ENCODE results near the gene INTS4.
"Not testable (repeated sequence)": the region's sequence is repeated elsewhere in the genome, so short reads cannot be mapped to it uniquely, and the experiment has no call there.

INTS4 gene

DNA sequence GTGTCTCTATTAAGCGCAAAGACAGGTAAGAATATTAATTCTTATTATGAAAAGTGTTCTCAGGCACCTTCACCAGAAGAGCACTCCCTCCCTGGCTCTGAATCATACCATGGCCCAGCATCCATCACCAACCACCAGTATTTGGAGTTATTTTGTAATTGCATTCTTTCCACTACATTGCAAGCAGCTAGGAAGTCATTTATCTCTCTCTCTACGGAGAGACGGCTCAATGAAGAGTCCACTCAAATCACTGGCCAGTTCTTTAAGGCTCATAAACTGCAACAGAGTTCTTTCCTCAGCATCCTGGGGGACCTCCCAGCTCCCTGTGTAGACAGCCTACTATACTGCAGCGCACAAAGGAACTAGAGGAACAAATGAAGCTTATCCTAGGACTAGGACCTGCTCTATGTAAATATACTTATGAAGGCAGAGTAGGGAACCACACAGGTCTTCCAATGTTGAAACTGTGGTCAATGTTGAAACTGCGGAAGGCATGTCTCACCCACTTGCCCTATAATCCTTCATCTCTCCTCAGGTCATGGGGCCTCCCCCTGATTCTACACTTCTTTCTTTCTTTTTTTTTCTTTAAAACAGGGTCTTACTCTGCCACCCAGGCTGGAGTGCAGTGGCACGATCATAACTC, 110.2 kb downstream of the INTS4 start:
- FAIRE-seq (no peak), DNase-seq (ENCODE audit: insufficient read length, low spot score) (no peak)

DNA sequence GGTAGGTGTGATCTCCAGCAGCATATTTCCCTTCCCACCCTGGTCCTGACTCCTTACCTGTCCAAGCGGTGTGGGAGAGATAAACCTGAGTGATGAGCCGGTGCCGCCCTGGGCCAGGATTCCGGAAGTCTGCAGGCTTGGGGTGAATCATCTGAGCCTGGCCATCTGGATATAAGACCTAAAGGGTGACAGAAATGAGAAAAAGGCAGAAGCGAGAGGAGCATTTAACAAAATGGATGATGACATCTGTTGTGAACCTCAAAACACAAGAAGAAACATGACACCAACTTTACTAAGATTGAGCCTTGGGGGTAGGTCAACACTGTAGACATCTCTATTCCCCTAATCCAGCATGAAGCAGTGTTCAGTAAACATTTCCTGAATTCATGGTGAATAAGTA, 110.7 kb downstream of the INTS4 start:
- FAIRE-seq (no peak), DNase-seq (ENCODE audit: insufficient read length, low spot score) (no peak)

DNA sequence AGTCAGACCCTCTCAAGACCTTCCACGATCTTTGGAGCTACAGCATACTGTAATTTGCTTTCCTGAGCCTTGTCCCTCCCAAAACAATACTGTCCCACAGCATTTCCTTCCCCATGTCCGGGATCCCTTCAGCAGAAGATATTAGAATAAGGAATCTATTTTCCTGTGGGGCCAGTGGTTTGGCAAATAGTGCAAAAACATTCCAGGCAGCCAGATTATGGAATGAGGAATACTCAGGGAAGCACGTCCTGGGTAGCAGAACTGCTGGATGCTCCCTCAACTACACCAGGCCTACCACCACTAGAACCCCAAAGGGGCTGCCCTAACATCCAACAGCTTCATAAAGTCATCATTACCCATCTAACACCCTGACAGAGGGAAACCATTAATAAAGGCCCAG, 112.1 kb downstream of the INTS4 start:
- FAIRE-seq: no peak
- DNase-seq (ENCODE audit: insufficient read length, low spot score): no peak

DNA sequence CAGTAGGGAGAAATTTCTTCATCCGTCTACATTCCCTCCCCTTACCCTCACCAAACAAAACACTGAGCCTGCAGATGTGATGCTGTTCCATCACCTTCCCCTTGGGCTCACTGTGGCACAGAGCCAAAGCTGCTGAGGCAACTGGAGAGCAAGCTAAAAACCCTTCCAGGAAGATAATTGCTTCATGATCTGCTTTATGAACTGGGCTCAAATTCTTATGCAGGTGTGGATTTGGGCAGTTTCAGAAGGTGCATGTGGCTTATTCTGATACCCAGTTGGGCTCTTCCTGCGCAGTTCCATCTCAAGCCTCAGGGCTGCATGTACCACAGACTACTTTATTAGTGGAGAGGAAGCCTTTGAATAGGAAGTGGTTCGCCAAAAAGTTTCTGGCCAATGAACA, 115.2 kb downstream of the INTS4 start:
- FAIRE-seq (peak; percentile 37), DNase-seq (ENCODE audit: insufficient read length, low spot score) (no peak)

DNA sequence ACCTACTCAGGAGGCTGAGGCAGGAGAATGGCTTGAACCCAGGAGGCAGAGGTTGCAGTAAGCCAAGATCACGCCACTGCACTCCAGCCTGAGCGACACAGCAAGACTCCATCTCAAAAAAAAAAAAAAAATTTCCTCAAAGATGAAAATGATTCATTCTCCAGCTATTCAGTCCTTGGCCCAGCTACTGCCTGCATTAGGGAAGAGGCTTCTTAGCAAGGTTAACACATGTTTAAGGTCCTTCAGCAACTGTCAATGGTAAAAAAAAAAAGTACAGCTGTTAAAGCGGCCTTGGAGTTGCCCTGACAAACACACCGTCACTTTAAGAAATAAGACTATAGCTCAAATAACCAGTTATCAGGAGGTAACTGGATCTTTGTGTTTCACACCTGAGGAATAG, 116.2 kb downstream of the INTS4 start:
- FAIRE-seq; DNase-seq (ENCODE audit: insufficient read length, low spot score): not testable (repeated sequence)

DNA sequence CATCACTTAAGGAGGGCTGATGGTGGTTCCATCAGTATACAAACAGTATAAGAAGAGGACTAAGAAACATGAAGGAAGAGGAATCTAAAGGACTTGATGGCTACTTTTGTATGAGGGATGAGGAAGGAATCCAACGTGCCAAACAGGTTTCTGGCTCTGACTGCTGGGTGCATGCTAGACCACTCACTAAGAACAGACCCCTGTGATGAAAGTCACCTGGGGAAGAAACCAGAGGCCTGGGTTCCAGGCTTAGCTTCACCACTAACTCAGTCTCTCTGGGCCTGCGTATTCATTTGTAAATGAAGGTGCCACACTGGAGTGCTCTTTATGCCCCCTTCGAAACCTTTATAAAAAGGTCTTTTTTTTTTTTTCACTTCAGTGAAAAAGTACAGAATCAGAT, 118.4 kb downstream of the INTS4 start:
- FAIRE-seq: no peak

DNA sequence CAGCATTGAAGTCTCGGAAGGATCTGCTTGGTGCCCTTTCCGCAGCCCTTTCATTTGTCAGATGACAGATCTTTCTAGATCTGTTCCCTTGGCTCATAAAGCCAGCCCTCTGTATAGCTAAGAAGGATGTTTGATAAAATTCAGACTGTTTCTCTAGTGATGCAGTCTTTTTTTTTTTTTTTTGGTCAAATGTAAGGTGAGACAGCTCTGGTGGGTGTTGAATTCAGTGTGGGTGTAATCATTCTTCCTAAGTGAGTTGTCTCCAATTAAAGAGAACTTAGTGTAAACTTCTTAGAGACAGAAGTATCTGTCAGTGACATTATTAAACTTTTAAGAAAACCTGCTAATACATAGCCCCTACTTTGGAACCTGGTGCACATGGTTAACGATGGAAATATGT, 120.3 kb downstream of the INTS4 start:
- no peak for FAIRE-seq

More for the DNA sequence above, 118.4 kb downstream of the INTS4 start:
- no peak for DNase-seq (ENCODE audit: insufficient read length, low spot score)

DNA sequence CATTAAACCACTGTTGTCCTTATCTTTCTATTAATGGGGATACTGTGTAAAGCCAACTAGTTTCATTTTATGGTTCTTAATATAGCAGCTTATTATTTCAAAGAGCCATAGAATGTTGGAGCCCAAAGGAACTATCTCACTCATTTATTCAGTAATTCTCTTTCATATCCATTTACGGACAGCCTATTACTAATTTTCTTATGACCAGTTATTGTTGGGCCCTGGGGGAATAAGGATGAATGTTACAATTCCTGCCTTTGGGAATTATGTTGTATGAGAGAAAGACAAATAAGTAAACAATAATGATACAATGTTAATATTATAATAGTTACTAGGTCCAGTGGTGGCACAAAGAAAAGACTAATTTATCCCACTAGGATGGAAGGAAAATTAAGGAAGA, 121.1 kb downstream of the INTS4 start:
- FAIRE-seq (no peak), DNase-seq (ENCODE audit: insufficient read length, low spot score) (no peak)

More for the DNA sequence above, 120.3 kb downstream of the INTS4 start:
- no peak for DNase-seq (ENCODE audit: insufficient read length, low spot score)

DNA sequence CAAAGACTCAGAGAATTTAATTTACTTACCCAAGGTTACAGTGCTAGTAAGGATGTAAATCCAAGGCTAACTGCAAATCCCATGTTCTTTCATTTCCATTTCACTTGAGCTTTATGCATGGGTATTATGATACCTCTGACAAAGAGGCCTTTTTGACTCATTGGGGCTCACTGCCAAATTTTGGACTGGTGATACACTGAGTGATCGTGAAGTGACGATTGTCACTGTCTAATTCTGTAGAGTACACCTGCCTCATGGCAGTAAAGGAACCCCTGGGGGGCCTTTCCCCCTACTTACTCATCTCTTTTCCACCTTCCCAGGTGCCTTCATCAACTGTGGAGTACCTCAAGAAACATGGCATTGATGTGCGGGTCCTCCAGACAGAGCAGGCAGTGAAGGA, 122.6 kb downstream of the INTS4 start:
- no peak for FAIRE-seq

DNA sequence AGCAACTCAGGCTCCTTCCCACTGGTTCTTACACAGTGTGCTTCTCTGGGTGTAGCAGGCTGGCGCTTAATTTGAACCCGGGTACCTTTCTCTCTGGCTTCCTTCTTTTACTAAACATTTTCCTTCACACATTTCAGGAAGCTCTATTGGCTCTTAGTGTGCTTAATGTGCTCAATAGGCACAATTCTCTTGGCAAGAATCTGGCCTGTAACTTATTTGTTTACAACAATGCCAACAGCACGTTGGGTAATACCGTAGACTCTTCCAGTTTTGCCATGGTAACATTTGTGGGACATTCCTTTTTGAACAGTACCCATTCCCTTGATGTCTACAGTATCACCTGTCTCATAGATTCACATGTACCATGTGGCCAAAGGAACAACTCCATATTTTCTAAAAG, 125.7 kb downstream of the INTS4 start:
- FAIRE-seq: no peak
- no peak for DNase-seq (ENCODE audit: insufficient read length, low spot score)

More for the DNA sequence above, 122.6 kb downstream of the INTS4 start:
- DNase-seq (ENCODE audit: insufficient read length, low spot score): no peak

DNA sequence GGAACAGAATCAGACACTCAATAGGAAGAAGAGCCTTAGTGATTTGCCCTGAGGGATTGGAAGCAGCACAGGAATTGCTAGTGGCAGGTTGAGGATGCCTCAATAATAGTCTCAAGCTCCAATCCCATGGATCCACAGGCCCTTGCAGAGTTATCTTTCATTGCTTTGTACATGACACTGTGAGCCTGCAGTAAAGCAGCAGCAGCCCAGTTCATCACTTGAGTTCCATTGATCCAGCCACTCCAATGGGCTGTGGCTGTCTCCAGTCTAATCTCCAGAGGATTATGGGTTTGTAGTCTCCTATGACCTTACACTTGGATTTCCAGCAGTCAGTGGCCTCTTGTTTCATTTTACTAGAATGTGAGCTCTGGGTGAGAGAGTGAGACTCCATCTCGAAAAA, 128.1 kb downstream of the INTS4 start:
- FAIRE-seq (no peak), DNase-seq (ENCODE audit: insufficient read length, low spot score) (no peak)

DNA sequence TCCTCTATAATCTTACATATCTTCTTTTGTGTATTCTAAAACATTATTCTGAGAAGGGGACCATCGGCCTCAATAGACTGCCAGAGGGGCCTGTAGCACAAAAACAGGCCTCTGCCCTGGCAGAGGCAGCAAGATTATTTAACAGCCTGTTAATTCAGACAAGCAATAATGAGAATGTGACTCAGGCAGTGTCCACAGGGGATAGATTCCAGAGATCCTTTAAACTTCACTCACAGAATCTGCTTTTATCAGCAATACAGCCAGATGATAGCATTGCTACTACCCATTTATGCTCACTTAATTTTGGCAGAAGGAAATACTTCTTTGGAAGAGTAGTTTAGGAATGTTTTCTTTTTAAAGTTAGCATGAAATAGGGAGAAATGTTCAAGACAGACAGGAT, 128.7 kb downstream of the INTS4 start:
- DNase-seq (ENCODE audit: insufficient read length, low spot score): no peak
- FAIRE-seq: no peak

DNA sequence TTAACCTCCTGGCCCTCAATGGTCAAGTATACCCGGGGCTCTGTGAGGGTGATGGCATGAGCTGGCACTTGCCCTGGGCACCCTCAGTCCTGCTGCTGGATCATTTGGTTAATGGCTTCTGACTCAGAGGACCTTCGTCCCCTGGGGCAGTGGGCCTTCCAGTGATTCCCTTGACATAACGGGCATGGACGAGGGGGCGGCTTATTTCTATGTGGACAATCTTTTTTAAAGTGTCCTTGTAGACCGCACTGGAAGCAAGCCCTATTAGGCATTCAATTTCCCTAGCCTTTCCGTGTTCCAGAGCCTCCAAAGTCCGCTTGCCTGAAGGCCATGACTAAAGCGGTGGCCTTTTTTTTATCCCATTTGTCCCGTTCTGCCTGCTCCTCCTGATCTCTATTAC, 133.0 kb downstream of the INTS4 start:
- FAIRE-seq; DNase-seq (ENCODE audit: insufficient read length, low spot score): not testable (repeated sequence)

DNA sequence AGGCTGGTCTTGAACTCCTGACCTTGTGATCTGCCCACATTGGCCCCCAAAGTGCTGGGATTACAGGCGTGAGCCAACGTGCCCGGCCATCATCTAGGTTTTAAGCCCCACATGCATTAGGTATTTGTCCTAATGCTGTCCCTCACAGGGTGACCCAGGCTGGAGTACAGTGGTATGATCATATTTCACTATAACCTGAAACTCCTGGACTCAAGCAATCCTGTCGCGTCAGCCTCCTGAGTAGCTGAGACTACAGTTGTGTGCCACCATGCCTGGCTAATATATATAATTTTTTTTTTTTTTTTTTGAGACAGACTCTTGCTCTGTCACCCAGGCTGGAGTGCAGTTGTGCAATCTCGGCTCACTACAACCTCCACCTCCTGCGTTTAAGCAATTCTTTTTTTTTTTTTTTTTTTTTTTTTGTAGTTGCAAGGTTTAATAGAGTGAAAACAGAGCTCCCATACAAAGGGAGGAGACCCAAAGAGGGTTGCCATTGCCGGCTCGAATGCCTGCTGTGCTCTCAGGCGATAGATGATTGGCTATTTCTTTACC, 136.5 kb downstream of the INTS4 start:
- not testable (repeated sequence) for DNase-seq (ENCODE audit: insufficient read length, low spot score); FAIRE-seq

DNA sequence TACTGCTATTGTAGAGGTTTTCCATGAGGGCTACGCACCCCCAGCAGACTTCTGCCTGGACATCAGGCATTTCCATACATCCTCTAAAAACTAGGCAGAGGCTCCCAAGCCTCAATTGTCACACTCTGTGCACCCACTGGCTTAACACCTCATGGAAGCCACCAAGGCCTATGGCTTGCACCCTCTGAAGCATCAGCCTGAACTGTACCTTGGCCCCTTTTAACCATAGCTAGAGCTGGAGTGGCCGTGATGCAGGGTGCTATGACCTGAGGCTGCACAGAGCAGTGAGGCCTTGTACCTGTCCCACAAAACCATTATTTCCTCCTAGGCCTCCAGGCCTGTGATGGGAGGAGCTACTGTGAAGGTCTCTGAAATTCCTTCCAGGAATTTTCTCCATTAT, 139.6 kb downstream of the INTS4 start:
- FAIRE-seq (no peak), DNase-seq (ENCODE audit: insufficient read length, low spot score) (no peak)

DNA sequence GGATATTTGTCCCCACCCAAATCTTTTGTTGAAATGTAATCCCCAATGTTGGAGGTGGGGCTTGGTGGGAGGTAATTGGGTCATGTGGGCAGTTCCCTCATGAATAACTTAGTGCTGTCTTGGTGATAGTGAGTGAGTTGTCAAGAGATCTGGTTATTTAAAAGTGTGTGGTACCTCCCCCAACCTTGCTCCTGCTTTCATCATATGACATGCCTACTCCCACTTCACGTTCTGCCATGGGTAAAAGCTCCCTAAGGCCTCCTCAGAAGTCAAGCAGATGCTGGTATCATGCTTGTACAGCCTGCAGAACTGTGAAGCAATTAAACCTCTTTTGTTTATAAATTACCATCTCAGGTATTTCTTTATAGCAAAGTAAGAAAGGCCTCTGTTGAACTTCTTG, 143.0 kb downstream of the INTS4 start:
- no peak for FAIRE-seq

DNA sequence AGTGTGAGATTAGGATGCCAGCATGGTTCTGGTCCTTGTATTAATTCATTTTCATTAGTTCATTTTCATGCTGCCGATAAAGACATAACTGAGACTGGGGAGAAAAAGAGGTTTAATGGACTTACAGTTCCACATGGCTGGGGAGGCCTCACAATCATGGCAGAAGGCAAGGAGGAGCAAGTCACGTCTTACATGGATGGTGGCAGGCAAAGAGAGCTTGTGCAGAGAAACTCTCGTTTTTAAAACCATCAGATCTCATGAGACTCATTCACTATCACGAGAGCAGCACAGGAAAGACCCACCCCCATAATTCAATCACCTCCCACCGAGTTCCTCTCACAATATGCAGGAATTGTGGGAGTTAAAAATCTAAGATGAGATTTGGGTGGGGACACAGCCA, 150.8 kb downstream of the INTS4 start:
- not testable (repeated sequence) for FAIRE-seq; DNase-seq (ENCODE audit: insufficient read length, low spot score)

More for the DNA sequence above, 143.0 kb downstream of the INTS4 start:
- DNase-seq (ENCODE audit: insufficient read length, low spot score): no peak

DNA sequence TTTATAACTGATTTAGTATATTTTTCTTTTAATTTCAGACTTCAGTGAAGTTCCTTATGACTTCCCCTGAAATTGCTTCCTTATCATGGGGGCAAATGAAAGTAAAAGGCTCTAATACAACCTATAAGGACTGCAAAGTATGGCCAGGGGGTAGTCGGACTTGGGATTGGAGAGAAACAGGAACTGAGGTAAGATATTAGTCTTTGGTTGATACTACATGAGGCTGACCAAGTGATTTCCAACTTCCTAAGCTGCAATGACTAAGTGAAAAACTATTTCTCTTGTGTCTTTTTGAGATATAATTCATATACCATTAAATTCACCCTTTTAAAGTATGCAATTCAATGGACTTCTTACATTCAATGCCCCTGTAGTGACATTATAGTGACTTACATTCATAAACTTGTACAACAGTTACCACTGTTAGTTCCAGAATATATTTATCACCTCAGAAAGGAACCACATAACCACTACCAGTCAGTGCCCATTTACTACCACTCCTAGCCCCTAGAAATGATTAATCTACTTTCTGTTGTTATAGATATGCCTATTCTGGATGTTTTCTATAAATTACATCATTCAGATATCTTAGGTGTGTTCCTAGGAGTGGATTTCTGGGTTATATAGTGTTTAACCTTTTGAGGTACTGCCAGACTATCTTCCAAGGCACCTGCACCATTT, 151.9 kb downstream of the INTS4 start:
- no peak for DNase-seq (ENCODE audit: insufficient read length, low spot score)
- no peak for FAIRE-seq

DNA sequence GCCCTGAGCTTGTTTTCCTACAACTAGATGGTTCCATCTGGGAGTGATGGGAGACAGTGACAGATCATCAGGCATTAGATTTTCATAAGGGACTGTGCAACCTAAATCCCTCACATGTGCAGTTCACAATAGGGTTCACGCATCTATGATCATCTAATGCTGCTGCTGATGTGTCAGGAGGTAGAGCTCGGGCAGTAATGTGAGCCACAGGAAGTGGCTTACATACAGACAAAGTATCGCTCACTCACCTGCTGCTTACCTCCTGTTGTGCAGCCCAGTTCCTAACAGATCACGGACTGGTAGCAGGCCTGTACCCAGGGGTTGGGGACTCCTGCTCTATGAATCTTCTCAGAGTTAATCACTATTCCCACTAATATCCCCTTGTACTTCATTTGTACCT, 161.2 kb downstream of the INTS4 start:
- FAIRE-seq (no peak), DNase-seq (ENCODE audit: insufficient read length, low spot score) (no peak)

DNA sequence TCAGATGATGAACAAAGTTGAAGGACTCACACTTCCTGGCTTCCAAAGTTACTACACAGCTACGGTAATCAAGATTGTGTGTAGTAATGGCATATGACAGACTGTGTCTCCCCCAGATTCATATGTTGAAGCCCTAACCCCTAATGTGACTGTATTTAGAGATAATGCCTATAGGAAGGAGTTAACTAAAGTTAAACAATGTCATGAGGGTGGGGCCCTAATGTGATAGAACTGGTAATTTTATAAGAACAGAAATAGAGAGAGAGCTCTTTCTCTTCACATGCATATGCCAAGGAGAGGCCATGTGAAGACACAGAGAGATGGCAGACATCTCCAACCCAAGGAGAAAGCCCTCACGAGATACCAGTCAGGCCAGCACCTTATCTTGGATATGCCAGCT, 165.5 kb downstream of the INTS4 start:
- DNase-seq (ENCODE audit: insufficient read length, low spot score) (no peak), FAIRE-seq (no peak)

All from GM19239 (cell line).